HG03521 (cell line): ENCODE results near the gene XBP1.
A peak's percentile ranks its signal among the peaks of the same experiment; 100 is the strongest.
"Not testable (repeated sequence)": the region's sequence is repeated elsewhere in the genome, so short reads cannot be mapped to it uniquely, and the experiment has no call there.

ENCODE experiments used
- ATAC-seq: cut with Tn5 transposase; IDR thresholded peaks from one replicate; pipeline ENCODE4 v1.9.1; 2021; ENCODE audit warnings: mild to moderate bottlenecking, moderate library complexity; ENCODE audit not compliant: unreplicated experiment

The XBP1 gene

GRCh38 chr22:28800308-28801041 is at the start of gene XBP1:
Gene XBP1, minus strand, starts transcription at chr22:28800569.
- ATAC-seq, result peak; percentile 91

DNA sequence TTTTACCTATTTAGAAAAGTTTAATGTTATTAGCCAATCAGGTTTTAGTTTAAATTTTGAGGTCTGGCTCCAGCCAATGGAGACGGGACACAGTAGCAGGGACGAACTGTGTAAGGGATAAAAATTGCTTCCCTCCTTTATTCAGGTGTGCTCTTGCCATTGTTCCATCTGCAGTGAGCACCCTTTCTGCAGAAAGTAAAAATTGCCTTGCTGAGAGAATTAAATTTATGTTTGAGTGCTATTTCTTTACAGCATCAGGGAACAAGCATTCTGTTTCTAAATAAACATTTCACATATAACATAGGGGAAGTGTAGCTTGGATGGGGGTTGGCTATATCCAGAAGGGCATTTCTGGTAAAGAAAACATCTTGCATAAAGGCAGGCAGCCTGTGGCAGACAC is 46.6 kb upstream of the XBP1 start:
- ATAC-seq, result no peak

DNA sequence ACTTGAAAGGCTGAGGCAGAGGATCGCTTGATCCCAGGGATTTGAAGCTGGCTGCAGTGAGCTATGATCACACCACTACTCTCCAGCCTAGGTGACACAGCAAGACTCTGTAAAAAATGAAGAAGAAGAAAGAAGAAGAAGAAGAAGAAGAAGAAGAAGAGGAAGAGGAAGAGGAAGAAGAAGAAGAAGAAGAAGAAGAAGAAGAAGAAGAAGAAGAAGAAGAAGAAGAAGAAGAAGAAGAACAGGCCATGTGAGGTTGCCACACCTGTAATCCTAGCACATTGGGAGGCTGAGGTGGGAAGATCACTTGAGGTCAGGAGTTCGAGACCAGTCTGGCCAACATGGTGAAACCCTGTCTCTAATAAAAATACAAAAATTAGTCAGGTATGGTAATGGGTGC is 43.9 kb upstream of the XBP1 start:
- ATAC-seq, result not testable (repeated sequence)

GRCh38 chr22:28843633-28844032 is 43.3 kb upstream of the XBP1 start:
- no peak for ATAC-seq

- ATAC-seq, result no peak
Measured at GRCh38 chr22:28841111-28841510, 40.7 kb upstream of the XBP1 start.

DNA sequence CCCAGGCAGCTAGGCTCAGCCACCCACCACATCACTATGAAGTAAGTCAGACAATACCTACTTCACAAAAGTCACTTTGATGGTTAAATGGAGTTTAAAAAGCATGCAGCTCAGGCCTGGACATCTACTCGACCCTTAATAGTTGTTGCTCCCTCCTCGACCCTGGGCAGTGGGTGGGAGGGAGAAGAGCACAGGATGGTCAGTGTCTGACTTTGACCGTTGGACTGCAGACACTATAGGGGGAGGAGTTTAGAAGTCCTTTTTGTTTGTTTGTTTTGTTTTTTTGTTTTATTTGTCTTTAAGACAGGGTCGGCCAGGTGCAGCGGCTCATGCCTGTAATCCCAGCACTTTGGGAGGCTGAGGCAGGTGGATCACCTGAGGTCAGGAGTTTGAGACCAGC is 38.6 kb upstream of the XBP1 start:
- no peak for ATAC-seq

DNA sequence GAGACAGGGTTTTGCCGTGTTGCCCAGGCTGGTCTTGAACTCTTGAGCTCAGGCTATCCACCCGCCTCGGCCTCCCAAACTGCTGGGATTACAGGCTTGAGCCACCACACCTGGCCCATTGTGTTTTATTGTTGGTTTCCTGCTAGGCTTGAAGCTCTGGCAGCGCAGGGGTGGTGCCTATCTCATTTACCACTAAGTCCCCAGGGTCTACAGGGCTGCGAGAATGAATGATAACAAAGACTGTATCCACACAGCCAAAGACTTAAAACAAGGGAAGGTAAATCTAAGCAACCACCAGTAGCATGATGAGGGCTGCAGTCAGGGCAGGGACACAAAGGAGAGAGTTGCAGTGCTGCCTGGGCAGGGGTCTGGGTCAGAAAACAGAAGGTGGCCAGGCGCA is 37.3 kb upstream of the XBP1 start:
- ATAC-seq, result no peak

- no peak for ATAC-seq
Measured at GRCh38 chr22:28835630-28836189, 35.3 kb upstream of the XBP1 start.

GRCh38 chr22:28833276-28833923 is 33.0 kb upstream of the XBP1 start:
- no peak for ATAC-seq

- no peak for ATAC-seq
Measured at GRCh38 chr22:28832731-28833130, 32.4 kb upstream of the XBP1 start.

- ATAC-seq, result no peak
Measured at GRCh38 chr22:28831140-28832072, 31.0 kb upstream of the XBP1 start.

- ATAC-seq, result no peak
Measured at GRCh38 chr22:28830441-28830840, 30.1 kb upstream of the XBP1 start.

DNA sequence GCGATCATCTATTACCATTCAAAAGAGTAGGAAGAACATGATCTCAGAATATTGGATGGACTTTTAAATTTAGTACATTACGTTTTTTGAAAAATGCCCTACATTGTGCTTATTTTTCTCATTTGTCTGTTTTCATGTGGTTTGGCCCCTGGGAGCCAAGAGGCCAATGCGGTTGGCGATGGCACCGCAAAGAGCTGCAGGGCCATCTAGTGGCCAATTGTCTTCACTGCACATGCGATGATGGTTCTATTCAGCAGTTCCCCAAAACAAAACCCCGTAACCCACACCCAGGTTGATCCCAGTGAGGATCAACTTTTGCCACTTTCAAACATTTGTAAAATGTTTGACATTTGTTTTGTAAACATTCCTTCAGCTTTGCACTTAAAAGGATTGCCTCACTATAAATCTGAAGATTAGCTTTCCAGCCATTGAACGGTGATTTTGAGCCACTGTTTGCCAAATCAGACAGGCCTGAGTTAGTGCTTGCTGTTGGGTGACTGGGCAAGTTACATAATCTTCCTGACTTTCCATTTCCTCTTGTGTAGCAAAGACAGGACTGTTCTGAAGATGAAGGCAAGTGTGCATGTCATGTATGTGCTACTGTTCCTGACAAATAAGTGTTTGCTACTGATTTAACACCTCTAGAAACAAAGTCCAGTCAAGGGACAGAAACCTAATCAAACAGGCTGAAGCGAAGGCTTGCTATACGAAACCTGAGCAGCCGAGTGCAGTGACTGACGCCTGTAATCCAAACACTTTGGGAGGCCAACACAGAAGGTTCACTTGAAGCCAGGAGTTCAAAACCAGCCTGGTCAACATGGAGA is 29.2 kb upstream of the XBP1 start:
- no peak for ATAC-seq

DNA sequence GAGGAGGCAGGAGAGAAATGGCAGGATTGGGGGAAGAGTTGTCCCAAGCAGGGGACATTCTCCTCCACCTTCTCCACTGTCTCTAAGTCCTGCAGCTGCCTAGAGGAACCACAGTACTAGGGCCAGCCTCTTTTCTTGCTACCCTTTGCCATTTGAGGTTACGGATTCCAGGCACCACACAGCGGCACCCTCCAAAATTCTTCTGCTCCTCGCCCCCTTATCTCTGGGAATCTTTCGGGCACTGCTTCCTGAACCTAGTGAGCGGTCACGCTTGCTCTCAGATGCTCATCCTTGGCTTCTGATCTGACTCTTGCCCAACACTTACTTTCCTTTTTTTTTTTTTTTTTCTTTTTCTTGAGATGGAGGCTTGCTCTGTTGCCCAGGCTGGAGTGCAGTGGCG is 26.6 kb upstream of the XBP1 start:
- no peak for ATAC-seq

GRCh38 chr22:28826430-28826829 is 26.1 kb upstream of the XBP1 start:
- not testable (repeated sequence) for ATAC-seq

GRCh38 chr22:28824455-28824854 is 24.1 kb upstream of the XBP1 start:
- ATAC-seq, result not testable (repeated sequence)

- ATAC-seq, result no peak
Measured at GRCh38 chr22:28822930-28823551, 22.7 kb upstream of the XBP1 start.

DNA sequence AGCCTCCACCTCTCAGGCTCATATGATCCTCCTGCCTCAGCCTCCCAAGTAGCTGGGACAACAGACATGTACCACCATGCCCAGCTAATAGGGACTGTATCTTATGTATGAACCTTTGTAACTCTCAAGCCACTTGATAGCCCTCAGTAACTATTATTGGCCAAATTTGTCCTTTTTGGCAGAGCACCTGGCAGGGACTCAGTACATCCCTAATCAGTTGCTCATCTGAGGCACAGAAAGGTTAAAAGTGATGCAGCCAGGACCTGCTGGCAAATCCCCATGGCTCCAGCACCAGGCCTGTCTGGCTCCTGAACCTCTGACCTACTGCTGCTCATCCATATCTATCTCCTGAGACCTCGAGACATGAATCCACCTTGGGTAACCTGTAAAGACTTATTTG is 21.1 kb upstream of the XBP1 start:
- no peak for ATAC-seq

- ATAC-seq, result no peak
Measured at GRCh38 chr22:28820885-28821284, 20.5 kb upstream of the XBP1 start.
